ENCODE results near the gene MX1. TPM values are rescaled to one million over a fixed set of nuclear protein-coding genes. Genes with fewer than 3 reads are reported as not detected.

The MX1 gene, protein sequence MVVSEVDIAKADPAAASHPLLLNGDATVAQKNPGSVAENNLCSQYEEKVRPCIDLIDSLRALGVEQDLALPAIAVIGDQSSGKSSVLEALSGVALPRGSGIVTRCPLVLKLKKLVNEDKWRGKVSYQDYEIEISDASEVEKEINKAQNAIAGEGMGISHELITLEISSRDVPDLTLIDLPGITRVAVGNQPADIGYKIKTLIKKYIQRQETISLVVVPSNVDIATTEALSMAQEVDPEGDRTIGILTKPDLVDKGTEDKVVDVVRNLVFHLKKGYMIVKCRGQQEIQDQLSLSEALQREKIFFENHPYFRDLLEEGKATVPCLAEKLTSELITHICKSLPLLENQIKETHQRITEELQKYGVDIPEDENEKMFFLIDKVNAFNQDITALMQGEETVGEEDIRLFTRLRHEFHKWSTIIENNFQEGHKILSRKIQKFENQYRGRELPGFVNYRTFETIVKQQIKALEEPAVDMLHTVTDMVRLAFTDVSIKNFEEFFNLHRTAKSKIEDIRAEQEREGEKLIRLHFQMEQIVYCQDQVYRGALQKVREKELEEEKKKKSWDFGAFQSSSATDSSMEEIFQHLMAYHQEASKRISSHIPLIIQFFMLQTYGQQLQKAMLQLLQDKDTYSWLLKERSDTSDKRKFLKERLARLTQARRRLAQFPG
- 2.3 and 7.7 TPM in 2 replicates for total RNA-seq

DNA sequence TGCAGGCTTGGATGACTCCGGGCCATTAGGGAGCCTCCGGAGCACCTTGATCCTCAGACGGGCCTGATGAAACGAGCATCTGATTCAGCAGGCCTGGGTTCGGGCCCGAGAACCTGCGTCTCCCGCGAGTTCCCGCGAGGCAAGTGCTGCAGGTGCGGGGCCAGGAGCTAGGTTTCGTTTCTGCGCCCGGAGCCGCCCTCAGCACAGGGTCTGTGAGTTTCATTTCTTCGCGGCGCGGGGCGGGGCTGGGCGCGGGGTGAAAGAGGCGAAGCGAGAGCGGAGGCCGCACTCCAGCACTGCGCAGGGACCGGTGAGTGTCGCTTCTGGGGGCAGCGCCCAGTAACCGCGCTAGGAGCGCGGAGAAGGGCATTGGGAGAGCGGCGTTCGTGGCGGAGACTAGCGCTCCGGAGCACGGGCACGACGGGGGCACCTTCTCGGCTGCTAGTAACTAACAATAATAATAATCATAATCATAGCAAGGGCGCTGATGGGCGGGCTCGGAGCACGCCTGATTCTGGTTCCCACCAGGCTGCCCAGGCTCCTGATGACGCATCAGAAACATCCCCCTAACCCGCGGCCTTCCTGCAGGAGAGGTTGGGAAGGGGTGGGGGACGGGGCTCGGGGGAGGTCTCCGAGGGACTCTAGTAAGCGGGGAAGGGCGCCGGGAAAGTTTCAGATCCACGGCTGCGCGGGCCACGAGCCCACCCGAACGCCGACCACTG, at the start of gene MX1:
MX1 (plus strand) TSS at position 286 of the 722 bp plus-strand sequence. CDS start 5,832 bp downstream, outside the sequence.

DNA sequence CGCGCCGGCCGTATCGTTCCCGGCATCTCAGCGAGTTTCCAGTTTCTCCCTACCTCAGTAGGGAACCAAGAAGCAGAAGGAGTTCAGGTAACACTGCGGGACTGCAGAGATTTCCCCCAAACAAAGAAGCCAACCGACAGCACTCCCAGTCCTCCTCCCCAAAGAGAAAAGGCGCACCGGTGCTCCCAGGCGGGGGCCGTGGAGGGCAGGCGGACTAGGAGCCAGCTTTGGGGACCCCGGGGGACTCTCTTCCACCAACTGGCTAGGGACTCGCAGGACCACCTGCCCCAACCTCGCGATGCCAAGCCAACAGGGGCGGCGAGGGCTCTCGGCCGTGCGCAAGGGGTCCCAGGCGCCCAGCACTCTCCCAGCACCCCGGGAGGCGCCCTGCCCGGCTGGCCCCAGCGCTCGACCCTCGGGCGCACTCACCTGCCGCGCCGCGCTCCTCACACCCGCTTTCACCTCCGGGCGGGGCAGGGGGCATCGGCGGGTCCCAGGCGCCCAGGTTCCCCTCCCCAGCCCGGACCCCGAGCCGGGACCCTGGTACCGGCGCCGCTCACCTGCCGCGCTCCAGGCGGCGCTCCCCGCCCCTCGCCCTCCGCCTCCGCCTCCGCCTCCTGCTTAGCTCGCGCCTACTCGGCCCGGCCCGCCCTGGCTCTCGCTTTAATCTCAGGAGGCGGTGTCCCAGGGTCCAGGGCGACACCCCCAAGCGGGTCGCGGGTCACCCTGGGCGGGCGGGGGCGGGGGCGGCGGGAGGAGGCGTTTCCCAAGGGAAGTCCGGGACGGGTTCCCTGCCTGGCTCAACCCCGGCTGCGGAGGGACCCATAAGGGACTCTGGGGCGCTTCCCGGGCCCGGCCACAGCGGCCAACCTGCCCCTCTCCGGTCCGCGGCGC, 81.7 kb downstream of the MX1 start, which contains the start of gene TMPRSS2:
TMPRSS2 (minus strand) TSS at position 638 of the 894 bp plus-strand sequence. CDS start 10,025 bp downstream, outside the sequence.

Other genes with a start within 250 kb of the MX1 start
- gene FAM3B, start 109.4 kb upstream of the MX1 start, total RNA-seq: not detected in 2 replicates
- 1.8 and 8.1 TPM in 2 replicates for gene MX2, start 64.2 kb upstream of the MX1 start, total RNA-seq
- not detected in 2 replicates for gene TMPRSS2, start 81.9 kb downstream of the MX1 start, total RNA-seq